HepG2 (cell line): ENCODE measurements around the gene PIBF1. TPM values are rescaled to one million over a fixed set of nuclear protein-coding genes. Genes with fewer than 3 reads are reported as not detected.

Source experiments
- ATAC-seq: fragments of 200-7000 bp; cut with Tn5 transposase; 3 replicates; pipeline ENCODE4 v1.9.1; 2020; ENCODE audit warnings: mild to moderate bottlenecking, moderate library complexity
- BruUV-seq: library from RNA; stranded (reverse); fragments of 400-500 nt; replicated peaks from 2 replicates; lab custom pipeline; 2021; lab: Mats Ljungman, UMichigan
- CTCF ChIA-PET: fragments of 300-600 bp; formaldehyde crosslinking; extraction: SDS; loops from one replicate; lab custom pipeline; 2021; ENCODE audit warnings: low total read pairs, inconsistent platforms, low intra/inter-chr PET ratio; lab: Yijun Ruan, JAX
- POLR2A ChIA-PET: fragments of 350-600 bp; sonication (Branson Sonifier 250); formaldehyde crosslinking; loops from one replicate; lab custom pipeline; 2020; ENCODE audit warnings: antibody characterized with exemption, inconsistent platforms; lab: Yijun Ruan, JAX
- DNase-seq: peaks from one replicate; pipeline ENCODE4 v3.0.0-alpha.2; 2015; ENCODE audit warnings: low spot score
- FAIRE-seq: peaks from 3 replicates; lab custom pipeline; 2011; peaks lifted over from hg19 to GRCh38; lab: Jason Lieb, UNC
- H2AFZ ChIP-seq: one replicate; pipeline ENCODE4 v1.6.1; 2011; ENCODE audit warnings: low read length, inconsistent platforms
- H3K27ac ChIP-seq: fragments of 300-600 bp; 3 replicates; pipeline ENCODE4 v1.8.0; 2011; ENCODE audit warnings: mixed run types, mild to moderate bottlenecking, mixed read lengths, low read length, inconsistent platforms; ENCODE audit not compliant: insufficient read depth; ENCODE audit errors: extremely low read length
- H3K27me3 ChIP-seq, 2 experiments: fragments of 200-600 bp in 1 of 2; 2 replicates in 1 of 2; 3 replicates in 1 of 2; pipeline versions ENCODE4 v1.6.0 to v1.8.0; 2011; ENCODE audit warnings: low read length in 2 of 2, mild to moderate bottlenecking in 2 of 2, moderate library complexity in 2 of 2, inconsistent platforms in 1 of 2; ENCODE audit not compliant: insufficient read depth in 2 of 2, control insufficient read depth in 1 of 2
- H3K36me3 ChIP-seq, 2 experiments: fragments of 200-600 bp in 1 of 2; replicated peaks in 1 of 2; 2 replicates in 1 of 2; 3 replicates in 1 of 2; pipeline versions ENCODE4 v1.5.1 to v1.8.0; 2011; ENCODE audit warnings: low read length in 2 of 2, inconsistent platforms in 1 of 2; ENCODE audit not compliant: insufficient read depth in 2 of 2, control insufficient read depth in 1 of 2
- H3K4me1 ChIP-seq: 2 replicates; pipeline ENCODE4 v1.5.1; 2012; ENCODE audit warnings: low read length, inconsistent platforms; ENCODE audit not compliant: insufficient read depth
- H3K4me2 ChIP-seq: 2 replicates; pipeline ENCODE4 v1.6.0; 2011; ENCODE audit warnings: low read depth, low read length, inconsistent platforms
- H3K4me3 ChIP-seq, 3 experiments: fragments of 200-600 bp in 1 of 3; sonication (generic), shearing (Covaris generic) in 1 of 3; replicated peaks in 1 of 3; 2 replicates each; pipeline ENCODE4 v1.5.1; 2011 to 2016; ENCODE audit warnings: low read length in 3 of 3, inconsistent platforms in 2 of 3, low read depth in 2 of 3, mild to moderate bottlenecking in 2 of 3, control low read depth in 1 of 3, mixed read lengths in 1 of 3; ENCODE audit not compliant: insufficient read depth in 1 of 3
- H3K79me2 ChIP-seq: one replicate; pipeline ENCODE4 v1.6.1; 2011; ENCODE audit warnings: low read length, inconsistent platforms; ENCODE audit not compliant: insufficient read depth
- H3K9ac ChIP-seq: 2 replicates; pipeline ENCODE4 v1.6.0; 2011; ENCODE audit warnings: mild to moderate bottlenecking, low read depth, low read length, inconsistent platforms; ENCODE audit not compliant: insufficient read depth
- H3K9me3 ChIP-seq: 2 replicates; pipeline ENCODE4 v1.5.1; 2012; ENCODE audit warnings: mild to moderate bottlenecking, low read length
- H4K20me1 ChIP-seq: 2 replicates; pipeline ENCODE4 v1.6.0; 2011; ENCODE audit warnings: inconsistent platforms, mild to moderate bottlenecking, low read length, moderate library complexity; ENCODE audit not compliant: insufficient read depth
- CBX2 ChIP-seq, 2 experiments: fragments of 200-600 bp in 1 of 2; sonication (generic); formaldehyde crosslinking in 1 of 2; IDR thresholded peaks; 2 replicates each; pipeline versions ENCODE4 v1.7.0 to v1.8.1; 2018 to 2022; ENCODE audit warnings: low read depth in 2 of 2, low read length in 1 of 2, mild to moderate bottlenecking in 1 of 2, missing genetic modification reagents in 1 of 2
- ELF3 ChIP-seq: IDR thresholded peaks from 2 replicates; pipeline ENCODE4 v1.6.1; 2016; ENCODE audit warnings: missing genetic modification reagents, missing compliant biosample characterization
- EZH2 ChIP-seq: conservative IDR thresholded peaks from 2 replicates; pipeline ENCODE4 v1.6.1; 2012; ENCODE audit warnings: mild to moderate bottlenecking, low read depth, low read length, moderate library complexity
- MIER3 ChIP-seq: IDR thresholded peaks from 2 replicates; pipeline ENCODE4 v1.6.1; 2016; ENCODE audit warnings: missing compliant biosample characterization, borderline replicate concordance
- MXI1 ChIP-seq: IDR thresholded peaks from 3 replicates; pipeline ENCODE4 v1.6.1; 2012; ENCODE audit warnings: low read depth, low read length, inconsistent platforms, borderline replicate concordance
- SIN3A ChIP-seq: IDR thresholded peaks from 2 replicates; pipeline ENCODE4 v1.6.1; 2011; ENCODE audit warnings: low read depth, mild to moderate bottlenecking, control low read depth, low read length, borderline replicate concordance
- TEAD2 ChIP-seq: sonication (generic); formaldehyde crosslinking; IDR thresholded peaks from 2 replicates; pipeline ENCODE4 v1.9.0; 2021; ENCODE audit warnings: missing genetic modification reagents
- ZFAT ChIP-seq: sonication (generic); formaldehyde crosslinking; conservative IDR thresholded peaks from 2 replicates; pipeline ENCODE4 v1.8.1; 2023; ENCODE audit warnings: missing genetic modification reagents, inconsistent platforms
- ZNF512 ChIP-seq: sonication (generic); formaldehyde crosslinking; IDR thresholded peaks from 2 replicates; pipeline ENCODE4 v1.4.0; 2020; ENCODE audit warnings: mild to moderate bottlenecking, missing genetic modification reagents
- ZNF589 ChIP-seq: sonication (generic); formaldehyde crosslinking; conservative IDR thresholded peaks from 2 replicates; pipeline ENCODE4 v1.8.0; 2022; ENCODE audit warnings: mild to moderate bottlenecking, moderate library complexity, missing genetic modification reagents
- ZNF678 ChIP-seq: sonication (generic); formaldehyde crosslinking; IDR thresholded peaks from 2 replicates; pipeline ENCODE4 v1.4.0; 2020; ENCODE audit warnings: mild to moderate bottlenecking, missing genetic modification reagents
- ZNF710 ChIP-seq: sonication (generic); formaldehyde crosslinking; IDR thresholded peaks from 2 replicates; pipeline ENCODE4 v1.5.0; 2020; ENCODE audit warnings: mild to moderate bottlenecking, missing genetic modification reagents, borderline replicate concordance
- ZSCAN9 ChIP-seq: IDR thresholded peaks from 2 replicates; pipeline ENCODE4 v1.6.1; 2016; ENCODE audit warnings: borderline replicate concordance
- WGBS: methylation state at CpG from one replicate; pipeline ENCODE4 v1.1.6; 2017; ENCODE audit warnings: low lambda C conversion rate; 5-methylcytosine and 5-hydroxymethylcytosine counted together
- in situ Hi-C: cut with HindIII; loops from 2 replicates; pipeline ENCODE4 v1.10.0; 2017; ENCODE audit warnings: low pct_unique_long_range_greater_than_20kb; ENCODE audit not compliant: extremely low pct_ligation_motif_present
- intact Hi-C: fragments of 100-400 bp; cut with micrococcal nuclease; formaldehyde crosslinking; loops from one replicate; pipeline ENCODE4 v1.10.0; 2022; ENCODE audit not compliant: unreplicated experiment
- polyA plus RNA-seq, 8 experiments: library from polyadenylated mRNA; depleted of rRNA in 3 of 8; stranded (reverse) in 7 of 8; unstranded in 1 of 8; fragments of >200 nt; fragmentation: Illumina TruSeq in 4 of 8; extraction: Trizol in 4 of 8; gene quantifications; 2 replicates each; pipeline versions ENCODE4 v1.2.1 to v1.2.3, GENCODE V29; 2011 to 2016; ENCODE audit warnings: low read depth in 4 of 8, missing spikeins in 1 of 8, mixed read lengths in 1 of 8; ENCODE audit not compliant: insufficient read depth in 1 of 8
- total RNA-seq, 5 experiments: library from RNA; depleted of rRNA; stranded (reverse); fragments of >200 nt; fragmentation: Illumina TruSeq; extraction: Trizol; gene quantifications; 2 replicates each; pipeline ENCODE4 v1.2.3, GENCODE V29; 2016; ENCODE audit warnings: low read depth in 1 of 5

PIBF1 gene
- total and polyA plus RNA-seq, 2 of the 13 experiments (the other 11 are each of a cell fraction or from before 2014, with no cell fraction given), result 4.2 to 15.8 TPM

- H3K36me3 ChIP-seq, result peaks cover 3 to 7% of the 10 kb centered on the region in 2 experiments; a peak in 3 of 5 replicates
- no peak for FAIRE-seq
- no peak overlapping the region for H3K27ac ChIP-seq
- no peaks in the 10 kb centered on the region for H4K20me1 ChIP-seq
- peak overlapping the region in 1 of 3 experiments; percentile 68; a peak in 3 of 6 replicates for H3K4me3 ChIP-seq
- ChIA-PET POLR2A (interaction anchor here (0.9 kb wide), 1 partner anchor 24 kb away, joined by 3 read pairs; no protein-coding TSS in a partner anchor), CTCF (no interaction called here)
- H3K4me2 ChIP-seq, result peak overlapping the region; percentile 83
- H3K4me1 ChIP-seq, result peaks cover 32% of the 10 kb centered on the region
- peaks cover 2% of the 10 kb centered on the region for H3K79me2 ChIP-seq
- no peak for TF ChIP-seq ZSCAN9 (CRISPR knock-in tag)
- 0 out of 2 replicates have a peak, but pooled peaks have one; percentile 45 for TF ChIP-seq EZH2
- peak; percentile 43; the same call in 1 of the 2 replicates for TF ChIP-seq CBX2 (IDR thresholded peaks at IDR 0.05; ENCODE audit: low read depth, low read length)
- TF ChIP-seq CBX2 (CRISPR knock-in tag; IDR thresholded peaks at IDR 0.05; ENCODE audit: low read depth), result no peak
- peaks cover 0 to 17% of the 10 kb centered on the region in 2 experiments; a peak in 3 of 5 replicates for H3K27me3 ChIP-seq
- no peak for ATAC-seq
- in situ Hi-C loops, result loop anchor here (25.0 kb wide), 1 partner anchor 354 kb away; no protein-coding TSS in a partner anchor
- H3K9me3 ChIP-seq, result no peaks in the 10 kb centered on the region
- BruUV-seq, result no TSS peak
- intact Hi-C loops, result loop anchor here (2.0 to 5.0 kb wide), 3 partner anchors 153 to 359 kb away; no protein-coding TSS in a partner anchor
- whole genome bisulfite sequencing, result 16% methylated on average over 6 of the region's 6 CpGs
- H2AFZ ChIP-seq, result peak overlapping the region; percentile 35
- DNase-seq, result no peak
- H3K9ac ChIP-seq, result peak overlapping the region; percentile 24; the same call in 1 of the 2 replicates
These were observed 276.1 kb downstream of the PIBF1 start for GRCh38 chr13:73058064-73058313.

- Histone ChIP-seq H3K4me2 (peak overlapping the region; percentile 83), H4K20me1 (no peaks in the 10 kb centered on the region), H3K79me2 (peaks cover 2% of the 10 kb centered on the region), H3K27ac (no peak overlapping the region), H3K9me3 (no peaks in the 10 kb centered on the region), H3K4me3 (peak overlapping the region; percentile 52 to 73 (median 68); a peak in 5 of 6 replicates), H3K4me1 (peaks cover 36% of the 10 kb centered on the region), H3K36me3 (peaks cover 3 to 7% of the 10 kb centered on the region in 2 experiments; a peak in 3 of 5 replicates), H3K9ac (peak overlapping the region; percentile 24; the same call in 1 of the 2 replicates), H2AFZ (peak overlapping the region; percentile 35), H3K27me3 (peaks cover 0 to 17% of the 10 kb centered on the region in 2 experiments; a peak in 3 of 5 replicates)
- ATAC-seq (no peak), DNase-seq (no peak), FAIRE-seq (no peak)
- intact Hi-C loops (loop anchor here (2.0 to 5.0 kb wide), 3 partner anchors 152 to 359 kb away; no protein-coding TSS in a partner anchor), in situ Hi-C loops (loop anchor here (25.0 kb wide), 1 partner anchor 354 kb away; no protein-coding TSS in a partner anchor)
- ChIA-PET POLR2A (interaction anchor here (0.9 kb wide), 1 partner anchor 23 kb away, joined by 3 read pairs; no protein-coding TSS in a partner anchor), CTCF (no interaction called here)
- WGBS, result 12% methylated on average over 8 of the region's 8 CpGs
- BruUV-seq, result no TSS peak
- TF ChIP-seq ZNF589 (CRISPR knock-in tag), result peak; percentile 66; the same call in 1 of the 2 replicates
- TF ChIP-seq MXI1, result no peak
- TF ChIP-seq ZNF678, result no peak
- TF ChIP-seq ELF3 (CRISPR knock-in tag), result no peak
- TF ChIP-seq TEAD2 (CRISPR knock-in tag), result no peak
- TF ChIP-seq ZNF512 (CRISPR knock-in tag), result 0 out of 2 replicates have a peak, but pooled peaks have one; percentile 42
- TF ChIP-seq ZFAT, result no peak
- no peak for TF ChIP-seq ZNF710 (CRISPR knock-in tag)
- 0 out of 2 replicates have a peak, but pooled peaks have one; percentile 1 for TF ChIP-seq SIN3A
- TF ChIP-seq MIER3 (CRISPR knock-in tag), result no peak
These were observed 276.5 kb downstream of the PIBF1 start for GRCh38 chr13:73058432-73058735.
